Loucy (cell line): ENCODE data around the gene TENT4B.

Experiments
- H2AFZ ChIP-seq: fragments of 200-600 bp; sonication (generic); 2 replicates; pipeline ENCODE4 v1.6.0; 2016; ENCODE audit warnings: antibody characterized with exemption, mild to moderate bottlenecking, low read length, moderate library complexity
- H3F3A ChIP-seq: fragments of 200-600 bp; 2 replicates; pipeline ENCODE4 v1.6.0; 2016; ENCODE audit warnings: antibody characterized with exemption, low read depth, mild to moderate bottlenecking
- H3K27me3 ChIP-seq: fragments of 200-600 bp; sonication (generic); 2 replicates; pipeline ENCODE4 v1.6.1; 2014; ENCODE audit warnings: low read length, mild to moderate bottlenecking; ENCODE audit not compliant: insufficient read depth, poor library complexity, severe bottlenecking
- H3K36me3 ChIP-seq: fragments of 200-600 bp; sonication (generic); 2 replicates; pipeline ENCODE4 v1.6.1; 2016; ENCODE audit warnings: low read length; ENCODE audit not compliant: insufficient read depth
- H3K4me1 ChIP-seq: fragments of 200-600 bp; sonication (generic); 2 replicates; pipeline ENCODE4 v1.5.1; 2014; ENCODE audit warnings: low read length, mild to moderate bottlenecking; ENCODE audit not compliant: insufficient read depth, poor library complexity, severe bottlenecking
- H3K4me2 ChIP-seq: fragments of 200-600 bp; sonication (generic); 2 replicates; pipeline ENCODE4 v1.6.0; 2014; ENCODE audit warnings: antibody characterized with exemption, low read length, low read depth, mild to moderate bottlenecking; ENCODE audit not compliant: poor library complexity, severe bottlenecking
- H3K4me3 ChIP-seq: fragments of 200-600 bp; sonication (generic); 2 replicates; pipeline ENCODE4 v1.5.1; 2014; ENCODE audit warnings: low read length, mild to moderate bottlenecking, mixed read lengths; ENCODE audit not compliant: poor library complexity, severe bottlenecking
- H3K79me2 ChIP-seq: fragments of 200-600 bp; sonication (generic); 2 replicates; pipeline ENCODE4 v1.6.1; 2014; ENCODE audit warnings: low read length; ENCODE audit not compliant: insufficient read depth
- H3K9ac ChIP-seq: fragments of 200-600 bp; sonication (generic); 2 replicates; pipeline ENCODE4 v1.6.0; 2014; ENCODE audit warnings: mild to moderate bottlenecking, low read depth, low read length, moderate library complexity; ENCODE audit not compliant: poor library complexity, severe bottlenecking
- H3K9me2 ChIP-seq: fragments of 200-600 bp; sonication (generic); replicated peaks from 2 replicates; pipeline ENCODE4 v1.6.1; 2016; ENCODE audit warnings: low read depth, low read length, mixed read lengths
- H3K9me3 ChIP-seq: fragments of 200-600 bp; sonication (generic); 2 replicates; pipeline ENCODE4 v1.6.1; 2014; ENCODE audit warnings: mild to moderate bottlenecking, antibody characterized with exemption, low read length, low read depth; ENCODE audit not compliant: insufficient read depth
- H4K20me1 ChIP-seq: fragments of 200-600 bp; sonication (generic); 2 replicates; pipeline ENCODE4 v1.6.0; 2014; ENCODE audit warnings: antibody characterized with exemption, low read length, mild to moderate bottlenecking; ENCODE audit not compliant: insufficient read depth, poor library complexity, severe bottlenecking
- EZH2phosphoT487 ChIP-seq: fragments of 200-600 bp; IDR thresholded peaks from 2 replicates; pipeline ENCODE4 v1.6.1; 2018; ENCODE audit warnings: antibody characterized with exemption, mild to moderate bottlenecking, moderate library complexity, borderline replicate concordance
- TF ChIP-seq, protein P1 (sequence below): fragments of 200-600 bp; sonication (generic); conservative IDR thresholded peaks from 2 replicates; pipeline ENCODE4 v1.5.1; 2014; ENCODE audit warnings: mild to moderate bottlenecking, antibody characterized with exemption, low read length

Gene TENT4B

DNA sequence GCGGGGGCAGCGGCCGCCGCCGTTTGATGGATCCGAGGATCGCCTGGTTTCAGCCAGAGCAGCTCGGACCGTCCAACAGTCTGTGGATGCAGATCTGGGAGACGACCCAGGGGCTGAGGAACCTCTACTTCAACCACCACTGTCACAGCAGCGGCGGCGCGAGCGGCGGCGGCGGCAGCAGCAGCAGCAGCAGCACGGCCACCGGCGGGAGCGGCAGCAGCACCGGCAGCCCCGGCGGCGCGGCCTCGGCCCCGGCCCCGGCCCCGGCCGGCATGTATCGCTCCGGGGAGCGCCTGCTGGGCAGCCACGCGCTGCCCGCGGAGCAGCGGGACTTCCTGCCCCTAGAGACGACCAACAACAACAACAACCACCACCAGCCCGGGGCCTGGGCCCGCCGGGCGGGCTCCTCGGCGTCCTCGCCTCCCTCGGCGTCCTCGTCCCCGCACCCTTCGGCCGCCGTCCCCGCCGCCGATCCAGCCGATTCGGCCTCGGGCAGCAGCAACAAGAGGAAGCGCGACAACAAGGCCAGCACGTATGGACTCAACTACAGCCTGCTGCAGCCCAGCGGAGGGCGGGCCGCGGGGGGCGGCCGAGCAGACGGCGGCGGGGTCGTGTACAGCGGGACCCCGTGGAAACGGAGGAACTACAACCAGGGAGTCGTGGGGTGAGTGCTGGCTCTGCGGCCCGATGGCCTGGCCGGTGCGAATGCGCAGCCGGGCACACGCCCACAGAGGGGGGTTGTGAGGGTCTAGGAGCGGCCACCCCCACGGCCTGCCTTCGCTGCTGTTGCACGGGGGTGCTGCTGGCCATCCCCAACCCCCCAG, 702 bp downstream of the TENT4B start:
- no peaks in the 10 kb centered on the region for H3F3A ChIP-seq
- peak overlapping the region; percentile 65 for H3K9ac ChIP-seq
- peaks cover 36% of the 10 kb centered on the region for H3K4me1 ChIP-seq
- peaks cover 37% of the 10 kb centered on the region for H4K20me1 ChIP-seq
- no peaks in the 10 kb centered on the region for H3K9me3 ChIP-seq
- H3K79me2 ChIP-seq: peaks cover 46% of the 10 kb centered on the region
- peak overlapping the region; percentile 85 for H3K4me3 ChIP-seq
- no peaks in the 10 kb centered on the region for H3K27me3 ChIP-seq
- H3K9me2 ChIP-seq: no peaks in the 10 kb centered on the region
- no peak overlapping the region for H2AFZ ChIP-seq
- H3K36me3 ChIP-seq: no peaks in the 10 kb centered on the region
- H3K4me2 ChIP-seq: peak overlapping the region; percentile 95
- no peak for TF ChIP-seq EZH2phosphoT487
- TF ChIP-seq, protein P1, sequence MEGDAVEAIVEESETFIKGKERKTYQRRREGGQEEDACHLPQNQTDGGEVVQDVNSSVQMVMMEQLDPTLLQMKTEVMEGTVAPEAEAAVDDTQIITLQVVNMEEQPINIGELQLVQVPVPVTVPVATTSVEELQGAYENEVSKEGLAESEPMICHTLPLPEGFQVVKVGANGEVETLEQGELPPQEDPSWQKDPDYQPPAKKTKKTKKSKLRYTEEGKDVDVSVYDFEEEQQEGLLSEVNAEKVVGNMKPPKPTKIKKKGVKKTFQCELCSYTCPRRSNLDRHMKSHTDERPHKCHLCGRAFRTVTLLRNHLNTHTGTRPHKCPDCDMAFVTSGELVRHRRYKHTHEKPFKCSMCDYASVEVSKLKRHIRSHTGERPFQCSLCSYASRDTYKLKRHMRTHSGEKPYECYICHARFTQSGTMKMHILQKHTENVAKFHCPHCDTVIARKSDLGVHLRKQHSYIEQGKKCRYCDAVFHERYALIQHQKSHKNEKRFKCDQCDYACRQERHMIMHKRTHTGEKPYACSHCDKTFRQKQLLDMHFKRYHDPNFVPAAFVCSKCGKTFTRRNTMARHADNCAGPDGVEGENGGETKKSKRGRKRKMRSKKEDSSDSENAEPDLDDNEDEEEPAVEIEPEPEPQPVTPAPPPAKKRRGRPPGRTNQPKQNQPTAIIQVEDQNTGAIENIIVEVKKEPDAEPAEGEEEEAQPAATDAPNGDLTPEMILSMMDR: no peak

DNA sequence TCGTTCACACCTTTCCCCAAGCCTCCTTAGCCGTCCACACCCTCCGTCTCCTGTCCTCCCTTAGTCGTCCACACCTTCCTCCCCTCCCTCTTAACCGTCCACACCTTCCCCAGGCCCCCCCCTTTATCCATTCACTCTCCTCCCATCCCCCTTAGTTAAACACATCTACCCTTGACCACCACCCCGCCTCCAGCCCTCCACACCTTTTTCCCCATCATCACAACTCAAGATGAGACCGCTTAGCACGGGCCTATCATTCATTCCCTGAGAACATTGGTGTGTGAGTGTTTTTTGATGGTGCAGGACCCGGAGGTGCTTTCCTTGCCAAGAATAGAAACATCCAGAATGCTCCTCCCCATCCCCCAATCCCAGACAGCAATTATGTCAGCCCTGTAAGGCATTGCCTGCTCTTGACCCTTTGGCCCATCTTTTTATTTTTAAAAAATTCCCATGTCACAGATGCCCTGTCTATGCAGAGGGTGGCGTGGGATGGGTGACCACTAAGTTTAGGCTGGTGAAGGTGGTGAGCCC, 1.4 kb downstream of the TENT4B start:
- TF ChIP-seq, protein P1: no peak
- TF ChIP-seq EZH2phosphoT487: no peak
- H3K9ac ChIP-seq: peak overlapping the region; percentile 65
- H3K9me3 ChIP-seq: no peaks in the 10 kb centered on the region
- peaks cover 44% of the 10 kb centered on the region for H4K20me1 ChIP-seq
- H3F3A ChIP-seq: no peaks in the 10 kb centered on the region
- peaks cover 49% of the 10 kb centered on the region for H3K79me2 ChIP-seq
- H3K4me1 ChIP-seq: peaks cover 43% of the 10 kb centered on the region
- H3K4me2 ChIP-seq: peak overlapping the region; percentile 95
- peak overlapping the region; percentile 85 for H3K4me3 ChIP-seq
- H3K9me2 ChIP-seq: no peaks in the 10 kb centered on the region
- no peaks in the 10 kb centered on the region for H3K36me3 ChIP-seq
- H3K27me3 ChIP-seq: no peaks in the 10 kb centered on the region
- H2AFZ ChIP-seq: no peak overlapping the region

DNA sequence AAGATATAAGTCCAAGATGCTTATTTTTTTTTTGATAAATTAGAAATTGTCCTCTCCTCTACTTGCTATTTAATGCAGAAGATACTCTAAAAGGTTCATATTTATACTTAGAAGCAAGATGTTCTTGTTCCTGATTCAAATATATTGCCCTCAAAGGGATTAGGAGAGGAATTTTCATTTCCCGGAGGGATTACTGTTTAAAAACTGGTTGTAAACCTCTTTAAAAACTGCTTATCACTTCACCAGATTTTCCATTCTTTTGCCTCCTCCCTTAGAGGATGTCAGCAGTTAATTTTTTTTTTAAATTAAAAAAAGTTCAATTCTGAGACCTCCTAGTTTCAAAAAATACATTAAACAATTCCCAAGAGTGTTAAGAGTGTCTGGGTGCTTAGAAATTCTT, 2.8 kb downstream of the TENT4B start:
- Histone ChIP-seq H3K9ac (no peak overlapping the region), H3K4me2 (peak overlapping the region; percentile 95), H3K9me3 (no peaks in the 10 kb centered on the region), H2AFZ (no peak overlapping the region), H3K9me2 (no peaks in the 10 kb centered on the region), H3K27me3 (no peaks in the 10 kb centered on the region), H3K36me3 (no peaks in the 10 kb centered on the region), H4K20me1 (peaks cover 47% of the 10 kb centered on the region), H3K4me3 (peak overlapping the region; percentile 85), H3F3A (no peaks in the 10 kb centered on the region), H3K79me2 (peaks cover 62% of the 10 kb centered on the region), H3K4me1 (peaks cover 52% of the 10 kb centered on the region)
- TF ChIP-seq, protein P1: no peak
- TF ChIP-seq EZH2phosphoT487: no peak
